GM06990 (cell line): ENCODE data around the gene GNL3.

Source experiments
- DNase-seq: peaks from one replicate; pipeline ENCODE4 v3.0.0-alpha.2; 2011; ENCODE audit not compliant: insufficient read length; ENCODE audit errors: extremely low read depth
- H3K27me3 ChIP-seq: replicated peaks from 2 replicates; pipeline ENCODE4 v1.6.0; 2011; ENCODE audit warnings: low read length; ENCODE audit not compliant: control insufficient read depth, insufficient read depth
- H3K36me3 ChIP-seq: 2 replicates; pipeline ENCODE4 v1.5.1; 2011; ENCODE audit warnings: low read length; ENCODE audit not compliant: control insufficient read depth, insufficient read depth
- H3K4me3 ChIP-seq: replicated peaks from 2 replicates; pipeline ENCODE4 v1.5.1; 2011; ENCODE audit warnings: low read depth, mild to moderate bottlenecking, control low read depth, low read length
- TF ChIP-seq, protein P1 (sequence below): IDR thresholded peaks from 2 replicates; pipeline ENCODE4 v1.5.1; 2011; ENCODE audit warnings: low read length, control low read depth, mild to moderate bottlenecking, inconsistent platforms; ENCODE audit not compliant: insufficient read depth, poor library complexity, severe bottlenecking

The GNL3 gene

GRCh38 chr3:52697632-52697965 is 11.8 kb downstream of the GNL3 start:
- TF ChIP-seq, protein P1, sequence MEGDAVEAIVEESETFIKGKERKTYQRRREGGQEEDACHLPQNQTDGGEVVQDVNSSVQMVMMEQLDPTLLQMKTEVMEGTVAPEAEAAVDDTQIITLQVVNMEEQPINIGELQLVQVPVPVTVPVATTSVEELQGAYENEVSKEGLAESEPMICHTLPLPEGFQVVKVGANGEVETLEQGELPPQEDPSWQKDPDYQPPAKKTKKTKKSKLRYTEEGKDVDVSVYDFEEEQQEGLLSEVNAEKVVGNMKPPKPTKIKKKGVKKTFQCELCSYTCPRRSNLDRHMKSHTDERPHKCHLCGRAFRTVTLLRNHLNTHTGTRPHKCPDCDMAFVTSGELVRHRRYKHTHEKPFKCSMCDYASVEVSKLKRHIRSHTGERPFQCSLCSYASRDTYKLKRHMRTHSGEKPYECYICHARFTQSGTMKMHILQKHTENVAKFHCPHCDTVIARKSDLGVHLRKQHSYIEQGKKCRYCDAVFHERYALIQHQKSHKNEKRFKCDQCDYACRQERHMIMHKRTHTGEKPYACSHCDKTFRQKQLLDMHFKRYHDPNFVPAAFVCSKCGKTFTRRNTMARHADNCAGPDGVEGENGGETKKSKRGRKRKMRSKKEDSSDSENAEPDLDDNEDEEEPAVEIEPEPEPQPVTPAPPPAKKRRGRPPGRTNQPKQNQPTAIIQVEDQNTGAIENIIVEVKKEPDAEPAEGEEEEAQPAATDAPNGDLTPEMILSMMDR, result no peak
- H3K27me3 ChIP-seq, result no peaks in the 10 kb centered on the region
- DNase-seq, result no peak
- no peak overlapping the region for H3K4me3 ChIP-seq
- H3K36me3 ChIP-seq, result peaks cover 18% of the 10 kb centered on the region

DNA sequence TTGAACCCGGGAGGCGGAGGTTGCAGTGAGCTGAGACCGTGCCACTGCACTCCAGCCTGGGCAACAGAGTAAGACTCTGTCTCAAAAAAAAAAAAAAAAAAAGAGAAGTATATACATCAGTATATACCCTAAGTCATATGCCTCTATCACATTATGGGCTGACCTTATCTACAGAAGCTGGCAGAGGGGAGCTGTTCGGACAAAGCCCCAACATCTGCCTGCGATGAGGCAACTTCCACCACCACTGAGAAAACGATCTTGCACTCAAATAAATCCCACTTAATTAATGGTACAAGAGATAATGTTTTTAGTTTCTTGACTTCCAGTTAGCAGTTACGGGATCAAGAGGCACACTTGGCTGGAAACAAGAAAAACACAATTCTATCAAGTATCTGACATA is 17.5 kb downstream of the GNL3 start:
- H3K36me3 ChIP-seq, result no peaks in the 10 kb centered on the region; the same call in 1 of the 2 replicates
- no peak for DNase-seq
- TF ChIP-seq, protein P1, result no peak
- H3K4me3 ChIP-seq, result peak overlapping the region; percentile 77; the same call in 1 of the 2 replicates
- no peaks in the 10 kb centered on the region for H3K27me3 ChIP-seq

GRCh38 chr3:52704611-52705437 is 19.0 kb downstream of the GNL3 start:
- Histone ChIP-seq H3K27me3 (no peaks in the 10 kb centered on the region), H3K4me3 (peak overlapping the region; percentile 77), H3K36me3 (no peaks in the 10 kb centered on the region; the same call in none of the 2 replicates)
- peak; percentile 41 for DNase-seq
- TF ChIP-seq, protein P1, result no peak

DNA sequence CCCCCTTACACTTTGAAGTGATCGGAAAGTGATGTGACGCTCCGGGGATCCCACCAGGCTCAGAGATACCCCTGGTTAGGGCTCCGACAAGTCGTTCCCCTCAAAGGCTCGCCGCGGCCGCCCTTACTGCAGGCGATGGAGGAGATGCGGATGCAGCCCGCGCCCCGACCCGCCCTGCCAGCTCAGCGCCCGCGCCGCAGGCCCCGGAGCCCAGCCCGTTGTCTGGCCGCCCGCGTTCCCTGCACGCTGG is 19.5 kb downstream of the GNL3 start:
- Histone ChIP-seq H3K36me3 (no peaks in the 10 kb centered on the region; the same call in none of the 2 replicates), H3K4me3 (peak overlapping the region; percentile 77), H3K27me3 (no peaks in the 10 kb centered on the region)
- DNase-seq, result no peak
- TF ChIP-seq, protein P1, result no peak

DNA sequence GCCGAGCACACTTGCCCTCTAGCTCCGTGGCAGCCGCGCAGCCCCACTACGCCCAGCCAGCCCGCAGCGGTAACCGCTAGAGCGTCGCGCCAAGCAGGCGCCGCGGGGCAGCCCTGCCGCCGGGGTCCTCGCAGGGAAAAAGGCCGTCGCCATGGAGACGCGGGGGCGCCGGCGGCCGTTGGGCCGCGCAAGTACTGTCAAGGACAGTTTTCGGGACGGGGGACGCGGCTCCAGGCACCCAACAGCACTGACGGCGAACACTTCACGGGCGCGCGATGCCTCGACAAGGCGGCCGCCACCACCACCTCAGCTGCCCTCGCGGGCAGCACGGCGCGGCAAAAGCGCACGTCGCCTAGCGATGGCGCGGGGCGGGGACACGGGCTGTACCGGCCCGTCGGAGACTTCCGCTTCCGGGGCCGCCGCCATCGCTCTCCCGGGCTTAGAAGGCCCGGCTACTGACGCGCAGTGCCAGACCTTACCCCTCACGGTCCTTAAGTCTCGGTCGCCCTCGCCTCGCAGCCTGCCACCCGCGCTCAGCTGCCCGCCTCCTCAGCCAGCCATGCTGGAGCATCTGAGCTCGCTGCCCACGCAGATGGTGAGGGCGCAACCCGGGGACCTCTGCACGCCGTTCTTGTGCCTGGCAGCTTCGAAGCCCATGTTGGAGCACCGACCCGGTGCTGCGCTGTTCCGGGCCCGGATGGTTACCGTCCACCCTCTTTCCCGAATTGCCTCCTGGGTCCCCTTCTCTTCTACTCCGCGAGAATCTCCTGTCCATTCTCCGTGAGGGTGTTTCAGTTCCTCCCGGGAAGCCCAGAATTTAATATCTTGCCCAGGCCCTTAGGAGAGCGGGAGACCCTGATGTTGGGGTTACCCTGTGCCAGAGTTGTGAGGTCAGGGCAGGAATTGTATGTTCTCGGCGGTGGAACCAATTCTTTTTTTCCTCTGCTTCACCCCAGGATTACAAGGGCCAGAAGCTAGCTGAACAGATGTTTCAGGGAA is 20.2 kb downstream of the GNL3 start, which contains the start of the genes GLT8D1 and SPCS1:
Gene GLT8D1 (minus strand): TSS at position 104 of the 999 bp plus-strand sequence. CDS start 5,331 bp downstream, outside the sequence.
Gene SPCS1 (plus strand): TSS at position 419 of the 999 bp plus-strand sequence. CDS start 141 bp downstream, at position 560.
- TF ChIP-seq, protein P1, result no peak
- no peaks in the 10 kb centered on the region; the same call in none of the 2 replicates for H3K36me3 ChIP-seq
- DNase-seq, result peak; percentile 94
- peak within 1 kb of the TSS; percentile 77 for H3K4me3 ChIP-seq
- H3K27me3 ChIP-seq, result no peaks in the 10 kb centered on the region
